ENCODE data around the gene SOS2.

- TF ChIP-seq EZH2 (IDR thresholded peaks at IDR 0.05; ENCODE audit: borderline replicate concordance, insufficient read depth, low read length, poor library complexity, severe bottlenecking) (no peak), CTCF (IDR thresholded peaks at IDR 0.05; ENCODE audit: poor library complexity, severe bottlenecking) (no peak), SMC3 (conservative IDR thresholded peaks at IDR 0.05; ENCODE audit: poor library complexity) (no peak), EP300 (conservative IDR thresholded peaks at IDR 0.05; ENCODE audit: poor library complexity, severe bottlenecking) (no peak)
These were observed 159.0 kb downstream of the SOS2 start for GRCh38 chr14:50072395-50072794.

Measured in neural cell (in vitro differentiated cells).